Measurements from ENCODE around the gene GNAI2. TPM values are rescaled to one million over a fixed set of nuclear protein-coding genes. Genes with fewer than 3 reads are reported as not detected.
"Not testable (repeated sequence)": the region's sequence is repeated elsewhere in the genome, so short reads cannot be mapped to it uniquely, and the experiment has no call there.

The GNAI2 gene
- total RNA-seq, 1 donor from 2014 or later, result 1,142 TPM

DNA sequence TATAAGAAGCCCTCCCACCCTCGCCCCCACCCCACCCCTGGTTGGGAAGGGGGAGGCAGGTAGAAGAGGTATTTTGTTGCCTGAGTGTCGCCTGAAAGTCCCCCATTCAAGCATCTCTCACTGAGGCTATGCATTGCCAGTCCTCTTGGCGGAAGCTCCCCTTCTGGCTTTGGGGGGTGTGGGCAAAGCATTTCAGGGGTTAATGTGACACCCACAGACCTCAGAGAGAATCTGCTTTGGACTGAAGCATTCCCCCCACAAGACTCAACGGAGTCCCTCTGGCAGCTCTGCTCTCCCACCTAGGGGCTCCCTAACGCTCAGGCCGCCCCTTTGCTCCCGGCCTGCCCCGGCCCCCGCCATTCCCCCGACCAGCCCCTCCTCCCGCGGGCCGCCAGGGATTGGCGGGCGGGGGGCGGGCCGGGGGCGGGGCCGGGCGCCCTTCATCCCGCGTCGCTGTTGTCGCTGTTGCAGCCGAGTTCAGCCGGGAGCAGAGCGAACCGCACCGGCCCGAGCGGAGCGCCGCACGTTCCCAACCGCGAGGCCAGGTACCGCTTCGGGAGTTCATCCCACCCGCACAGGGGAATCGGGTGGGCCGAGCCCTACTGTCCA lies 31.1 kb upstream of the GNAI2 start, which contains the start of gene SLC38A3:
Gene SLC38A3 (plus strand): TSS at position 468 of the 609 bp plus-strand sequence. CDS start 8,929 bp downstream, outside the sequence.
- DNase-seq (ENCODE audit: extremely low read depth, low read depth, low spot score), result no peak

DNA sequence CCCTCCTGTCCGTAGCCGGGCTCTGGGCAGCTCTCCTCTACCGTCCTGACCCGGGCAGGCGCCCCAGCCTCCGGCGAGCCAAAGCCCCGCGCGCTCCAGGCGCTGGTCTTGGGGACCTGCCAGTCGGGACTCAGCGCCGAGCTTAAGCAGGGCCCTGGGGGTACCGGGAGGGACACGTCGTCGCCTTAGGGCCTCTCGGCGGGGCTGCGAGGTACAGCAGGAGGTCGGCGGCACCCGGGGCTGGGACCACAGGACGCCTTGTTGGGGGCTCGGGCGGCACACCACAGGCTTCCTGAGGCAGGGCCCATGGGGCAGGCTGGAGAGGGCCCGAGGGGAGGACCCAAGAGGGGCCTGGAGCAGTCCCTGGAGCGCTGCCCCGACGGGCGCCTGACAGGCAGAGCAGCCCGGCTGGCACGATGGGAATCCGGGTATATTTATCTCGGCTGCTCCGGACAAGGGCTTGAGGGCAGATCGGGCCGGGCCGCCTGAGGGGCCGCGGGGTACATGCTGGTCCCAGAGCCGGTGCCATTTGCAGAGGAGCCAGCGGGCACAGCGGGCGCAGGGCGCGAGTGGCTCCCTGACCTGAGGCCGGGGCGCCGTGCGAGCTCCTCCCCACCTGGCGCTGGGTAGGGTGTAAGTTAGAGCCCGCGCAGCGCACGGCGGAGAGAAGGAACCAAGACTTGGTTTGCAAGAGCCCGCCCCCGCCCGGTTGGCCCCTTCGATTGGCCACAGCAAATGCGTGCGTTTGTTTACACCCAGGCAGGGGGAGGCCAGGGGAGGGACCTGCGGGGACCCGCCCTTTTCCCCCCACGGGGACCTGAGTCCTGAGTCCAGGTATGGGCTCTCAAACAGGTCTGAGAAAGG lies 30.4 kb upstream of the GNAI2 start:
- DNase-seq (ENCODE audit: extremely low read depth, low read depth, low spot score), result no peak

DNA sequence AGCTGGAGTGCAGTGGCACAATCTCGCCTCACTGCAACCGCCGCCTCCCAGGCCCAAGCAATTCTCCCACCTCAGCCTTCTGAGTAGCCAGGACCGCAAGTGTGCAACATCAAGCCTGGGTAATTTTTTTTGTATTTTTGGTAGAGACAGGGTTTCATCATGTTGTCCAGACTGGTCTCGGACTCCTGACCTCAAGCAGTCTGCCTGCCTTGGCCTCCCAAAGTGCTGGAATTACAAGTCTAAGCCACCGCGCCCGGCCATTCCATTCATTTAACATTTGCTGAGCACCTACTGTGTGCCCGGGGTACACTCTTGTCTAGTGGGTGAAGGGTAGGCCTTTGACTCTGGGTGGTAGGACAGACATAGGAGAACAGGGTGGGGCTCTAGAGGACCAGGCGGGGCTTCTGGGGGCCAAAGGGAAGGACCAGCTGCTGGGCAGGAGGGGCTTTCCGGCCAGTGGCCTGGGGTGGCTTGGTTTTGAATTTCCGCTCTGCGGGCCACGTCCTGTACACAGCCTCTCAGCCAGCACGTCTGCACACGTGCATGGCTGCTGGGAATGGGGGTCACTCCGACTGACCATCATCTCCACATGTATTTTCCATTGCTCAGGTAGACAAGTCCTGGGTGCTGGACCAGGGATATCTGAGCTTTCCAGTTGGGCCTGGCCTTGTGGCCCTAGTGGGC lies 28.5 kb upstream of the GNAI2 start:
- no peak for DNase-seq (ENCODE audit: extremely low read depth, low read depth, low spot score)

DNA sequence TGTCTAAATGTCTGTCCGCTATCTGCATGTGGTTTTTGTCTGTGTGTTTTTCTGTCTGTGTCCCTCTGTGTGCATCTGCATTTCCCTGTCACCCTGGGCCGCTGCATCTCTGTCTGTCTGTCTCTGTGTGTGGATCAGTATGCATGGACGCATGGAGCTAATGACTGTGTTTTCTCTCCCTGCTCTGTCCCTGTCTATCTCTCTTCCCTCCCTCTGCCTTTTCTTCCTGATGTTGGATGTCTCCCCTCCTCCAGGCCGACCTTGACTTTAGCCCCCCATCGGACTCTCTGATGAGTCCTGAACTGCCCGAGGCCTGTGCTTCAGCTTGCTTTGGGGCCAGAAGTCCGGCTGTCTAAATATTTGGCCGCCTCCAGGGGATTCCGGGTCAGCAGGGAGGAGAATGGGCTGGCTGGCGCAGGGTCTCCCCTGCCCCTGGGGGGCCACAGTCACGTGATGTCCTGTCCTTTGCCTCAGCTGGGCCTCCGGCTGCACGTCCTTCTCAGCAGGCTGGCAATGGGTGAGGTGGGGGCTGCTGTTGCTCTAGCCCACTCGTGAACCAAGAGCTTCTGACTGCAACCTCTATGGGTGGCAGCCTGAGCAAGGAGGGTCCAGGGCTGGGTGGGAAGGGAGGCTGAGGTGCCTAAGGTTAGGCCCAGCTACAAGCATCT lies 27.2 kb upstream of the GNAI2 start:
- no peak for DNase-seq (ENCODE audit: extremely low read depth, low read depth, low spot score)

DNA sequence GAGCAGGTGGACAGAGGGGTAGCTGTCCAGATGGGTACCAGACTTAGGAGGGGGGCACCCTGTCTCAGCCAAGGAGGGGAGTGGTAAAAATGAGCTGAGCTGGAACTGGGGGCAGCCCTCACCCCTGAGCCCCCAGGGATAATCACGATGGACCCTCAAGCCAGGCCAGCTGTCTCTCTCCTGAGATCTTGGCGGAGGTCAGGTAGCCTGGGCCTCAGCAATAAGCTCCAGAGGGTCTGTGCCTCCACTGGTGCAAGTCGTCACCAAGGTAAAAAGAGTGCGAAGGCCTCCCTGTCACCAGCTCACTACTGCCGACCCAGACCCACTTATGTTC lies 25.9 kb upstream of the GNAI2 start:
- DNase-seq (ENCODE audit: extremely low read depth, low read depth, low spot score), result no peak

DNA sequence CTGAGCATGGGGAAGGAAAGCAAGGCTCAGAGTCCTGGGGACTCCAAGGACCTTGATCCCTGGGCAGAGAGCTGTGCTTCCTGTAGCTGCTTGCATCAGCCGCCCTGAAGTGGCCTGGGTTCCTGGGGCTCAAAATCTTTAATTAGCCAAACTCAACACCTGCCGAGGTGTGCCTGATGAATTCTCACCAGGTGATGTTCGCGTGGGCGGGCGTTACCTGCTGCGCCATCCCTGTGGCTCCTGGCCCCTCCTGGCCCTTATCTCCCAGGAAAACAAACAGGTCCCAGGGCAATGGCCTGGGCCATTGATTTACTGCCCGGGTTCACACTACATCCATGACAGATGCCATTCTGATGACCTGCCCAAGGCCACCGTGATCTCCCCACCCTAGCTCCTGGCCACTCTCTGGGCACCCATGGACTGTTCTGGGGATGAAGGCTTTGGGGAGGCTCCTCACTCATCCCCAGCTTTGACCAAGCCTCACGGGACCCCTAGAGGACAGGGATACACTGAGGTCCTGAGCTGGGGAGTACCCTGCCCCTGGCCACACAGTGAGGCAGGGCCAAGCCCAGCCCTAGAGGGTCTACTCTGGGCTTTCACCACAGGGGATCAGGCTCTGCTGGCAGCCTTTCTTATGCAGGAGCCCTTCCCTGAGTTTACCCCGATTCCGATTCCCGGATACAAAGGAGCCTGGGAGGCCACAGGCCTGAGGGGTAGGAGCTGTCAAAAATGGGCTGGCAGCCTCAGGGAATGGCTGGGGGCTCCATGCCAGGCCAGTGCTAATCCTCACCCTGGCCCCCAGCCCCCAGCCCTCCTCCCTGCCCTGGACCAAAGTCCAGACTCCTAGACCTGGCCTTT lies 25.3 kb upstream of the GNAI2 start:
- DNase-seq (ENCODE audit: extremely low read depth, low read depth, low spot score), result no peak

DNA sequence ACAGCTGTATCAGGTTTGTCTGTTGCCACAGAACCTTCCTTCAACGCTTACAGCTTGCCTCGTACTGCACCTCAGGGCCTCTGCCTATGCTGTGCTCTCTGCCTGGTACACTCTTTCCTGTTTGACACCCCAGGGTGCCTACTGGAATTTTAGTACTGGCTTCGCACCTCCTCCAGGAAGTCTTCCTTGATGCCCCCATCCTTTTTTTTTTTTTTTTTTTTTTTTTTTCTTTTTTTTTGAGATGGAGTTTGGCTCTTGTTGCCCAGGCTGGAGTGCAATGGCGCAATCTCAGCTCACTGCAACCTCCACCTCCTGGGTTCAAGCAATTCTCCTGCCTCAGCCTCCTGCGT lies 24.7 kb upstream of the GNAI2 start:
- DNase-seq (ENCODE audit: extremely low read depth, low read depth, low spot score), result not testable (repeated sequence)

DNA sequence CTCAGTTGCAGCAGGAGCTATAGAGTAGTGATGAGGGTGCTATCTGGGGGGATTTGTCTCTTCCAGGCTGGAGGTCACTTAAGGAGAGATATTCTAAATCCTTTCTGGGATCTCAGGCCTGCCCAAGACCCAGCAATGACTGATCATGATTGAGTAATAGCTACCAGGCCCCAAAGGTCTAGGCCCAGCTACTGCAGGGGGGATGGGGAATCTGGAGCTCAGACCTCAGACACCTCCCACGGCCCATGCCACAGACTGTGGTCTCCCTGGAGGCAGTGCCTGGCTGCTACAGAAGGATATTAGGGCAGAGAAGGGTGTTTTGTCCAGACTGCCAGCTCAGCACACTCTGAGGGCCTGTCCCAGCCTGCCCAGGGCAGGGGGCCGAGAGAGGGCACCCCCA lies 24.1 kb upstream of the GNAI2 start:
- no peak for DNase-seq (ENCODE audit: extremely low read depth, low read depth, low spot score)

DNA sequence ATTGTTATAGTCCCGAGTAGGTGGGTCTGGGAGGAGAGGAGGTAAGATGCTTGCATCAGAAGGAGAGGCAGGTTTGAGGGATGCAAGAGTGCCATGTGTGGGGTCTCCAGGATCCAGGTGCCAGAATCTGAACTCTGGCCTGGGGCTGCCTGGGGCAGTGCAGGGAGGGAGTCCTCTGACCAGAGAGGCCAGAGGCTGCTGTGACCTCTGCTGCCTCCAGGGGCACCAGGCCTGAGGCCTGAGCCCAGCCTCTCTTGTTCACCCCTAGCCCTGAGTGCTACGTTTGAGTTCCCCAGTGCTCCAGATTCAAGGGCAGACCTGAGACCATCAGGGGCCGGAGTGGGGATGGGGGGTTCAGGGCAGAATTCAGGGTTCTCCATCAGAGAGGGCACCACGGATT lies 23.5 kb upstream of the GNAI2 start:
- no peak for DNase-seq (ENCODE audit: extremely low read depth, low read depth, low spot score)

DNA sequence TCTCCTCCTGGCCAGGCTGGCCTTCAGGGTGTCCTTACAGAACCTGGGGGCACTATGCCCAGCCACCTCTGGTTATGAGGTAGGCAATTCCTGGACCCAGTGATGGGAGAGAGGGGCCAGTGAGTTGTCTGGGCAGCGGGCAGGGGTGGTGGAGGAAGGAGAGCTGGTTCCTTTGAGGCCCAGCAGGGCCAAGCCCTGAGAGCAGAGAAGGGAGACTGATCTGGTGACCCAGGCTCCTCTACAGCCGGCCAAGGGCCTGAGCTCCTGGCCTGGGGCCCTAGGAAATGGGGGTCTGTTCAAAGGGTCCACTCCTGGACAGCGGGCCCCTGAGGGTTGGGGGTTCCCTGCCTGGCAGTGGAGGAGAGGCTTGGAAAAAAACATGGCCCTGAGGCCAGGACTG lies 23.0 kb upstream of the GNAI2 start:
- no peak for DNase-seq (ENCODE audit: extremely low read depth, low read depth, low spot score)

DNA sequence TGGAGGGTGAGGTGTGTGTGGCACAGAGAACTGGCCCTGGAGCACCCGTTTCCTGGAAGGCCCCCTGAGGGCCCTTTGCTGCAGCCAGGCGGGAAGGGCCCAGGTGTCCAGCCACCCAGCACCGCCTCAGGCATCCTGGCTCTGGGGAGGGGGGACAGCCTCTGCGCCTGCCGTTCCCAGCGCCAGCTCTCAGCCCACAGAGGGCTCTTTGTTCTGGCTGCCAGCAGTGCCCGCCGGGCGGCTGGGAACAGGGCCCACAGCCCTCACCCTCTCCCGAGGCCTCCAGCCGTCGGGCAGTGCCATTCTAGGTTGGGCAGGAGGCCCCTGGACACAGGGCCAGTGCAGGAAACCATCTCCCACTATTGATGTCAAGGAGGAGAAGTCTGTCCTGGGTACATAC lies 22.6 kb upstream of the GNAI2 start:
- no peak for DNase-seq (ENCODE audit: extremely low read depth, low read depth, low spot score)

DNA sequence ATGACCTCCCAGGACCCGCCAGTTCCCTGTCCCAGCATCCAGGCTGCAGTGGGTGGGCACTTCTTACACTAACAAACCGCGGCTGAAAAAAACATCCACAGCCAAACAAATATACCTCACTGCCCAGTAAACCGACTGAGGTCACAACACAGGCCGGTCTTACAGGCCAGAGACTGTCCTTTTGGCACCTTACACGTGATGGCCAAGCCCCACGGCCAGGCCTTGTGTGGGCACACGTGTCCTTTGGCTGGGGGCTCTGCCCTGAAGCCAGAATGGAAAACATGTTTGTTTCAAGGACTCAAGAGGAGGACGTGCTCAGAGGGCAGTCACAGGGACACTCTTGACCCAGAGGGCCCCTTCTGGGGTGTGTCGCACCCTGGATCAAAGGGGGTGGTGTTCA lies 21.2 kb upstream of the GNAI2 start:
- DNase-seq (ENCODE audit: extremely low read depth, low read depth, low spot score), result no peak

DNA sequence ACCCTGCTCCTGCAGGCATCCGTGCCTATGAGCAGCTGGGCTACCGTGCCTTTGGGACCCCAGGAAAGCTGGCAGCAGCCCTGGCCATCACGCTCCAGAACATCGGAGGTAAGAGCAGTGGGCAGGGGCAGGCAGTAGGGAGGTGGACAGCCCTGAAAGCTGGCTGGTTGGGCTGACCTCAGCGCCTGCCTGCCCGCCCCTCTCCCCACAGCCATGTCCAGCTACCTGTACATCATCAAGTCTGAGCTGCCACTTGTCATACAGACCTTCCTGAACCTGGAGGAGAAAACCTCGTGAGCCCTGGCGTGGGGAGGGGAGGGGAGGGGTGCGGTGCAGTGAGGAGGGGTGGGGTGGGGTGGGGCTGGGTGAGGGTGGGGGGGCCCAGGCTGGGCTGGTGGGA lies 20.5 kb upstream of the GNAI2 start:
- DNase-seq (ENCODE audit: extremely low read depth, low read depth, low spot score), result no peak

DNA sequence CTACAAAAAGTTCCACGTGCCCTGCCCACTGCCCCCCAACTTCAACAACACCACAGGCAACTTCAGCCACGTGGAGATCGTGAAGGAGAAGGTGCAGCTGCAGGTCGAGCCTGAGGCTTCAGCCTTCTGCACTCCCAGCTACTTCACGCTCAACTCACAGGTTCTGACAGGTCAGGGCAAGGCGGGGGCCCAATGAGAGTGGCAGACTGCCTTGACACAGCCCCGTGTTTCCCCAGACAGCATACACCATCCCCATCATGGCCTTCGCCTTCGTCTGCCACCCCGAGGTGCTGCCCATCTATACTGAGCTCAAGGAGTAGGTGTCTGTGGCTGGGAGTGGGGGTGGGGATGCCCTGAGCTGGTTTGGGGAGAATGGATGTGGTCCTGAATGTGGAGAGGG lies 18.3 kb upstream of the GNAI2 start:
- DNase-seq (ENCODE audit: extremely low read depth, low read depth, low spot score), result no peak

DNA sequence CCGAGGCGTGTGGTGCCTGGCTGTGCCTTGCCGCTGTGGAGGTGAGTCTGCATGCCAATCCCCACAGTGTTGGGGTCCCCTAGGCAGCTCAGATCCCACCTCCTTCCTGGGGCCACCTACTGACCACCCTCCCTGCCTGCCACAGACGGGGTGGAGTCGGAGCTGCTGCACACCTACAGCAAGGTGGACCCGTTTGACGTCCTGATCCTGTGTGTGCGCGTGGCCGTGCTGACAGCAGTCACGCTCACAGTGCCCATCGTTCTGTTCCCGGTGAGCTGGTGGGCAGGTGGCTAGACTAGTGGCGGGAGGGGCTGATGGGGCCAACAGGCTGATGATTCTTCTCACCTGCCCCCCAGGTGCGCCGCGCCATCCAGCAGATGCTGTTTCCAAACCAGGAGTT lies 17.6 kb upstream of the GNAI2 start:
- DNase-seq (ENCODE audit: extremely low read depth, low read depth, low spot score), result no peak

DNA sequence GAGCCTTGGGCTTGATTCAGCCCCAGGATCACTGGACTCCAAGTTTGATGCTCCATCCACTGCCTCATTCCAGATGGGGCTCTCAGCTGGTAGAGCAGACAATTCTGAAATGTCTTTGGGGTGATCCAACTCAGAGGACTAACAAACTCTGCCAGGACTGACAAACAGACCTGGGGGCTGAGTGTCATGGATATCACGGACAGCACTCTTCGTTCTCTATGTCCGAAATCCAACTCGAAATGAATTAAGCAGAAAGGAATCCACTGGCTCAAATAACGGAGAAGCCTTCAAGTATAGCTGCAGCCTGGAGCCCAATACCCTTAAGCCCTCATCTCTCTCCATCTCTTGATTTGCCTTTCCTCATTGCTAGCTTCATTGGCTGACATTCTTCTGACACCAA lies 16.7 kb upstream of the GNAI2 start:
- no peak for DNase-seq (ENCODE audit: extremely low read depth, low read depth, low spot score)

DNA sequence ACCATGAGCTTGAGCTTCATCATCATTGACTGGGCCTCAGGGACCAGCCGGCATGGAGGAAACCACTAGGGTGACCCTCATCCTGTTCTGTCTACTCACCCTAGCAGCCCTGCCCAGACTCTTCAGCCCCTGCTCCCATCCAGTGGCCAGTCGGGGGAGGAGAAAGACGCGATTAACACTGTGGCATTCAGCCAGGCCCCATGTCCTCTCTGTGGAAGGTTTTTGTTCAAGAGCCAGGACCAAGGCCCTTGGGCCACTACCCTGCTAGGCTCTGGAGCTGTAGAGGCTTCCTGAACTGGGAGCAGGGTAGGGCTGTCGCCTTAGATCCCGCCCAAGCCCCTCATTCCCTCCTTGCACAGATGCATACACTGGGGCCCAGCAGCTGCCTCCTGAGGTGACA lies 15.9 kb upstream of the GNAI2 start:
- DNase-seq (ENCODE audit: extremely low read depth, low read depth, low spot score), result no peak

DNA sequence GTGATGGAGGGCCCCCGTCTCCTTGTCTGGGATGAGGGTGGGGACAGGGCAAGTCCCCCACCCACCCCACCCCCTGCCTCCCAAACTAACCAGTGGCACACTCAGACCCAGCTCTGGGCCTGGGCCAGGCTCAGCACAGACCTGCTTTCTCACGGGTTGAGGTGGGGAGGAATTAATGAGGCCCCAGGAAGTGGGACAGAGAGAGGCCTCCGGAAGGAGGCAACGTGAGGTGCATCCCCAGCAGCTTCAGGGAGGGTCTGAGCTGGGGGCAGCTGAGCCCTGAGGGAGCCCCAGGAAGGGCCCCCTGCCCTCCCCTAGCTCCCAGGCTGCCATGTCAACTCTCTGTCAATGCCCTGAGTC lies 15.0 kb upstream of the GNAI2 start:
- no peak for DNase-seq (ENCODE audit: extremely low read depth, low read depth, low spot score)

DNA sequence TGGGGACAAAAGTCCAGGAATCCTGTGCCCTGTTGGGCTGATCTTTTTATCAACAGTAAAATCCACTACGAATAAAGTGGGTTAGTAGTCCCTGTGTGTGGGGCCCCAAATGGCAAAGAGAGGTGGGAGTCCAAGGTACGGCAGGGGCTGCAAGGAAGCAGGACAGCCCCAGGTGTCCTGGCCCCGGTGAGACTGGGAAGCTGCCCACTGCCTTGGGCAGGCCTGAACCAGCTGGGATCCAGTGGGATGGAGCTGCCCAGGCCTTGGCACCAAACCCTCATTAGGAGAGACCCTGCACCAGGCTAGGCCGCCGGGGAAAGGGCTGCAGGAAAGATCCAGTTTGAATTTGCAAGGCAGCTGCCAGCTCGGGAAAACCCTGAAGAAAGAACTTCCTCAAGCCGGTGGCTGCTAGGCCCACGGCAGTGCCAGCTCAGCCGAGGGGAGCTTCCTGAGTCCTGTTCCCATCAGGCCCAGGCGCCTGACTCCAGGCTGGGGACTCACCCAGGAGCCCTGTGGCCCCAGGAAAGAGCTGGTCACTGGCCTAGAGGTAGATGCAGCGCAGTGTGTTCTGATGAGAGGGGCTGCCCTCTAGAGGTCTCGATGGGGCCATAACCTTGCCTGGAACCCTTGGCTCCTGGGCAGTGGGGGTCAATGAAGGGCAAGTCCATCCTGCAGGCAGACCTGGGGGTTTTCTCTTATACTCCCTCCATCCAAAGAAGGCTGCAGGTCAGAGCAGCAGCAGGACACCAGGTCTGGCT lies 14.4 kb upstream of the GNAI2 start:
- no peak for DNase-seq (ENCODE audit: extremely low read depth, low read depth, low spot score)

DNA sequence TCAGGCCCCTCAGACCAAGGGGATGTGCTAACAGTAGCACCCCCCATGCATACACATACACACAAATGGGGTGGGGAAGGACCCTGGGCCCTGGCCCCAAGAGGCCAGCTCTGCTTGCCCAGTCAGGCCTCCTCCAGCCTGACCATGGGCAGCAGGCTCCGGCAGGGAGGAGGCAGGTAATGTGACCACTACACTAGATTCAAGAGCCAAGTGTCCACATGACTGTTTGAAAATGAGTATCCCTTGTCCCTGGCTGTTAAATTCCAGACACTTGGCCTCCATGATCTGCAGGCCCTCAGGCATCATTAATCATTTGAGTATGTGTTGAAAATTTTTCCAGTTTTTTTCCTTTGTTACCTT lies 13.9 kb upstream of the GNAI2 start:
- no peak for DNase-seq (ENCODE audit: extremely low read depth, low read depth, low spot score)
